ENCODE measurements around the gene RGS13. TPM values are rescaled to one million over a fixed set of nuclear protein-coding genes. Genes with fewer than 3 reads are reported as not detected.

The RGS13 gene
- total RNA-seq, 1 experiment from 2014 or later = not detected

- DNase-seq (ENCODE audit: low read depth in 1 of 2, low spot score in 2 of 2) = no peak
- H3K4me1 ChIP-seq (replicated peaks) = no peaks in the 10 kb centered on the region
- H3K27me3 ChIP-seq (replicated peaks) = no peaks in the 10 kb centered on the region; the same call in 1 of the 2 replicates
- no peaks in the 10 kb centered on the region for H3K36me3 ChIP-seq
- no peak overlapping the region for H3K4me3 ChIP-seq
- H3K9me3 ChIP-seq (replicated peaks) = no peaks in the 10 kb centered on the region
- H3K27ac ChIP-seq = no peak overlapping the region
Measured at GRCh38 chr1:192632188-192632587, 3.8 kb upstream of the RGS13 start.

- H3K36me3 ChIP-seq = no peaks in the 10 kb centered on the region
- no peak for DNase-seq (ENCODE audit: low read depth in 1 of 2, low spot score in 2 of 2)
- H3K9me3 ChIP-seq (replicated peaks) = no peaks in the 10 kb centered on the region
- no peak overlapping the region for H3K27ac ChIP-seq
- no peaks in the 10 kb centered on the region; the same call in 1 of the 2 replicates for H3K27me3 ChIP-seq (replicated peaks)
- no peak overlapping the region for H3K4me3 ChIP-seq
- H3K4me1 ChIP-seq (replicated peaks) = no peaks in the 10 kb centered on the region
Measured at GRCh38 chr1:192632641-192633532, 3.1 kb upstream of the RGS13 start.

- DNase-seq (ENCODE audit: low read depth in 1 of 2, low spot score in 2 of 2) = no peak
- no peaks in the 10 kb centered on the region for H3K9me3 ChIP-seq (replicated peaks)
- H3K4me1 ChIP-seq (replicated peaks) = no peaks in the 10 kb centered on the region
- H3K36me3 ChIP-seq = no peaks in the 10 kb centered on the region
- H3K27ac ChIP-seq = no peak overlapping the region
- H3K27me3 ChIP-seq (replicated peaks) = no peaks in the 10 kb centered on the region; the same call in 1 of the 2 replicates
- H3K4me3 ChIP-seq = no peak overlapping the region
Measured at GRCh38 chr1:192633533-192634253, 2.3 kb upstream of the RGS13 start.

- H3K36me3 ChIP-seq = no peaks in the 10 kb centered on the region
- DNase-seq (ENCODE audit: low read depth in 1 of 2, low spot score in 2 of 2) = no peak
- H3K27ac ChIP-seq = no peak overlapping the region
- no peaks in the 10 kb centered on the region for H3K4me1 ChIP-seq (replicated peaks)
- no peak overlapping the region for H3K4me3 ChIP-seq
- H3K9me3 ChIP-seq (replicated peaks) = no peaks in the 10 kb centered on the region
- H3K27me3 ChIP-seq (replicated peaks) = no peaks in the 10 kb centered on the region; the same call in 1 of the 2 replicates
Measured at GRCh38 chr1:192635041-192635440, 906 bp upstream of the RGS13 start.

- H3K27ac ChIP-seq = no peak overlapping the region
Measured at GRCh38 chr1:192639607-192640368, 3.8 kb downstream of the RGS13 start.

GRCh38 chr1:192652159-192652558, 16.2 kb downstream of the RGS13 start:
- H3K9me3 ChIP-seq (replicated peaks) = no peaks in the 10 kb centered on the region
- H3K4me1 ChIP-seq (replicated peaks) = no peaks in the 10 kb centered on the region
- no peak overlapping the region for H3K4me3 ChIP-seq
- DNase-seq (ENCODE audit: low read depth in 1 of 2, low spot score in 2 of 2) = no peak
- H3K27me3 ChIP-seq (replicated peaks) = no peaks in the 10 kb centered on the region
- no peak overlapping the region for H3K27ac ChIP-seq
- H3K36me3 ChIP-seq = no peaks in the 10 kb centered on the region

More at GRCh38 chr1:192639607-192640368, 3.8 kb downstream of the RGS13 start:
- Histone ChIP-seq H3K4me3 (no peak overlapping the region), H3K27me3 (replicated peaks) (no peaks in the 10 kb centered on the region), H3K36me3 (no peaks in the 10 kb centered on the region), H3K4me1 (replicated peaks) (no peaks in the 10 kb centered on the region), H3K9me3 (replicated peaks) (no peaks in the 10 kb centered on the region)
- DNase-seq (ENCODE audit: low read depth in 1 of 2, low spot score in 2 of 2) = no peak

GRCh38 chr1:192654120-192654519, 18.2 kb downstream of the RGS13 start:
- Histone ChIP-seq H3K4me1 (replicated peaks) (no peaks in the 10 kb centered on the region), H3K27me3 (replicated peaks) (no peaks in the 10 kb centered on the region), H3K36me3 (no peaks in the 10 kb centered on the region), H3K4me3 (no peak overlapping the region), H3K27ac (no peak overlapping the region), H3K9me3 (replicated peaks) (no peaks in the 10 kb centered on the region)
- no peak for DNase-seq (ENCODE audit: low read depth in 1 of 2, low spot score in 2 of 2)

- Histone ChIP-seq H3K36me3 (no peaks in the 10 kb centered on the region), H3K27me3 (replicated peaks) (no peaks in the 10 kb centered on the region), H3K4me3 (no peak overlapping the region), H3K9me3 (replicated peaks) (no peaks in the 10 kb centered on the region), H3K4me1 (replicated peaks) (no peaks in the 10 kb centered on the region), H3K27ac (no peak overlapping the region)
- DNase-seq (ENCODE audit: low read depth in 1 of 2, low spot score in 2 of 2) = peak in 1 of 2 experiments; percentile 3
Measured at GRCh38 chr1:192654591-192655251, 18.8 kb downstream of the RGS13 start.

- H3K4me3 ChIP-seq = no peak overlapping the region
- DNase-seq (ENCODE audit: low read depth in 1 of 2, low spot score in 2 of 2) = no peak
- H3K9me3 ChIP-seq (replicated peaks) = no peaks in the 10 kb centered on the region
- no peaks in the 10 kb centered on the region for H3K4me1 ChIP-seq (replicated peaks)
- no peak overlapping the region for H3K27ac ChIP-seq
- no peaks in the 10 kb centered on the region for H3K27me3 ChIP-seq (replicated peaks)
- H3K36me3 ChIP-seq = no peaks in the 10 kb centered on the region
Measured at GRCh38 chr1:192657760-192658159, 21.8 kb downstream of the RGS13 start.

GRCh38 chr1:192658255-192658654, 22.3 kb downstream of the RGS13 start:
- no peak overlapping the region for H3K27ac ChIP-seq
- H3K9me3 ChIP-seq (replicated peaks) = no peaks in the 10 kb centered on the region
- H3K36me3 ChIP-seq = no peaks in the 10 kb centered on the region
- no peaks in the 10 kb centered on the region for H3K4me1 ChIP-seq (replicated peaks)
- no peaks in the 10 kb centered on the region for H3K27me3 ChIP-seq (replicated peaks)
- DNase-seq (ENCODE audit: low read depth in 1 of 2, low spot score in 2 of 2) = no peak
- H3K4me3 ChIP-seq = no peak overlapping the region

- Histone ChIP-seq H3K9me3 (replicated peaks) (no peaks in the 10 kb centered on the region), H3K27ac (no peak overlapping the region), H3K4me1 (replicated peaks) (no peaks in the 10 kb centered on the region), H3K27me3 (replicated peaks) (no peaks in the 10 kb centered on the region), H3K4me3 (no peak overlapping the region), H3K36me3 (no peaks in the 10 kb centered on the region)
- no peak for DNase-seq (ENCODE audit: low read depth in 1 of 2, low spot score in 2 of 2)
Measured at GRCh38 chr1:192660613-192661012, 24.7 kb downstream of the RGS13 start.

GRCh38 chr1:192668409-192668983, 32.5 kb downstream of the RGS13 start:
- Histone ChIP-seq H3K9me3 (replicated peaks) (no peaks in the 10 kb centered on the region), H3K36me3 (no peaks in the 10 kb centered on the region), H3K4me3 (no peak overlapping the region), H3K4me1 (replicated peaks) (no peaks in the 10 kb centered on the region), H3K27me3 (replicated peaks) (no peaks in the 10 kb centered on the region), H3K27ac (no peak overlapping the region)
- no peak for DNase-seq (ENCODE audit: low read depth in 1 of 2, low spot score in 2 of 2)

- H3K9me3 ChIP-seq (replicated peaks) = no peaks in the 10 kb centered on the region
- no peaks in the 10 kb centered on the region for H3K36me3 ChIP-seq
- no peaks in the 10 kb centered on the region for H3K4me1 ChIP-seq (replicated peaks)
- no peak overlapping the region for H3K27ac ChIP-seq
- no peak for DNase-seq (ENCODE audit: low read depth in 1 of 2, low spot score in 2 of 2)
- no peak overlapping the region for H3K4me3 ChIP-seq
- H3K27me3 ChIP-seq (replicated peaks) = no peaks in the 10 kb centered on the region
Measured at GRCh38 chr1:192669174-192669573, 33.2 kb downstream of the RGS13 start.

Data from SJSA1 (cell line).